Retinal pigment epithelial cell (primary cell): ENCODE measurements around the gene RHBDD2.
"Not testable (repeated sequence)": the region's sequence is repeated elsewhere in the genome, so short reads cannot be mapped to it uniquely, and the experiment has no call there.

Experiments used
- DNase-seq: peaks from one replicate; pipeline ENCODE4 v3.0.0-alpha.2; 2010; ENCODE audit warnings: low read depth
- H3K4me3 ChIP-seq: 2 replicates; pipeline ENCODE4 v1.5.1; 2011; ENCODE audit warnings: mild to moderate bottlenecking, low read length, control low read depth, moderate library complexity
- TF ChIP-seq, protein P1 (sequence below): conservative IDR thresholded peaks from 2 replicates; pipeline ENCODE4 v1.5.1; 2011; ENCODE audit warnings: low read depth, low read length, control low read depth, inconsistent platforms

RHBDD2 gene

DNA sequence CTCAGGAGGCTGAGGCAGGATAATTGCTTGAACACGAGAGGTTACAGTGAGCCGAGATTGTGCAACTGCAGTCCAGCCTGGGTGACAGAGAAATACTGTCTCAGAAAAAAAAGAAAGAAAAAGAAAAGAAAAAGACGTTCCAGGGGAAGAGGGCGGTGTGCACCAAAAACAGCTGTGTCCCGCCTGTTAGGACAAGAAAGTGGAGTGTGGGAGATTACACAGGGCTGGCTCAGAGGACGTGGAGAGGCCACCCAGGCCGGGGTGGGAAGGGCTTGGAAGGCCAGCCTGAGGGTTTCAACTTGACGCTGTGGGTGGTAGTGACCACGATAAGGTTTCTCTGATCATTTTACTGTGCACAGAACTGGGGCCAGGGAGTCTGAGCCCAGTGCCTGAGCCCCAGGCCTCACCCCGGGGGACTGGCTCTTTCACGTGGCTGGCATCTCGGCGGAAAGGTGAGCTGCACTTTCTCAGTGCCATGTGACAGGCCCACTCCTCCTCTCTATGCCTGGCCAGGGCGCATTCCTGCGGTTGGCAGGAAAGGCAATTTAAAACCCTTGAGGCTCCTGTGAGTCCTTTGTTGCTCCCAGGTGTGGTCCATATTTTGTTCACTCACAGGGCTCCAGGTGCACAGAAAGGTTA lies 13.9 kb downstream of the RHBDD2 start:
- H3K4me3 ChIP-seq, result no peak overlapping the region
- DNase-seq, result no peak
- TF ChIP-seq, protein P1, sequence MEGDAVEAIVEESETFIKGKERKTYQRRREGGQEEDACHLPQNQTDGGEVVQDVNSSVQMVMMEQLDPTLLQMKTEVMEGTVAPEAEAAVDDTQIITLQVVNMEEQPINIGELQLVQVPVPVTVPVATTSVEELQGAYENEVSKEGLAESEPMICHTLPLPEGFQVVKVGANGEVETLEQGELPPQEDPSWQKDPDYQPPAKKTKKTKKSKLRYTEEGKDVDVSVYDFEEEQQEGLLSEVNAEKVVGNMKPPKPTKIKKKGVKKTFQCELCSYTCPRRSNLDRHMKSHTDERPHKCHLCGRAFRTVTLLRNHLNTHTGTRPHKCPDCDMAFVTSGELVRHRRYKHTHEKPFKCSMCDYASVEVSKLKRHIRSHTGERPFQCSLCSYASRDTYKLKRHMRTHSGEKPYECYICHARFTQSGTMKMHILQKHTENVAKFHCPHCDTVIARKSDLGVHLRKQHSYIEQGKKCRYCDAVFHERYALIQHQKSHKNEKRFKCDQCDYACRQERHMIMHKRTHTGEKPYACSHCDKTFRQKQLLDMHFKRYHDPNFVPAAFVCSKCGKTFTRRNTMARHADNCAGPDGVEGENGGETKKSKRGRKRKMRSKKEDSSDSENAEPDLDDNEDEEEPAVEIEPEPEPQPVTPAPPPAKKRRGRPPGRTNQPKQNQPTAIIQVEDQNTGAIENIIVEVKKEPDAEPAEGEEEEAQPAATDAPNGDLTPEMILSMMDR, result no peak

DNA sequence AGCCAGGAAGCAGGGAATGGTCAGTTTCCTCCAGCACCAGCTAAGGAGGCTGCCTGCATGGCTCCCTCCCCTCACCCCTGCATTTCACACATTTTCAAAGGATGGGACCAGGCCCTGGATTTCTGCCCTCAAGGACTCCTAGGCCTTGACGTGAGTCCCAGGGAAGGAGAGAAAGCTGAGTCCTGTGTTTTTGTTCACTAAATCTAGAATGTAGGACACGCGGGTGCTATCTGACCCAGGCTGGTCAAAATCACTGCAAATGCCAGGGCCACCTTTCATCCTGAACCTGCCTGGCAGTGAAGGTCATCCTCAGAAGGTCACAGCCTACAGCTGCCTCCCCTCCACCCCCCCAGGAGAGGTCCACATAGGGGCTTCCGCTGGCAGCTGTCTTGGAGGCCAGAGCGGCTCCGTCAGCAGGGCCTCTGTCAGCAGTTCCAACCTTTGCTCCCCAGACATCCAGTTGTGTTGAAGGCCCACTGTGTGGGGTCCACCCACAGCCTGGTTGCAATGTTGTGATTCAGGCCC lies 18.0 kb downstream of the RHBDD2 start:
- no peak overlapping the region for H3K4me3 ChIP-seq
- TF ChIP-seq, protein P1, result no peak
- no peak for DNase-seq

DNA sequence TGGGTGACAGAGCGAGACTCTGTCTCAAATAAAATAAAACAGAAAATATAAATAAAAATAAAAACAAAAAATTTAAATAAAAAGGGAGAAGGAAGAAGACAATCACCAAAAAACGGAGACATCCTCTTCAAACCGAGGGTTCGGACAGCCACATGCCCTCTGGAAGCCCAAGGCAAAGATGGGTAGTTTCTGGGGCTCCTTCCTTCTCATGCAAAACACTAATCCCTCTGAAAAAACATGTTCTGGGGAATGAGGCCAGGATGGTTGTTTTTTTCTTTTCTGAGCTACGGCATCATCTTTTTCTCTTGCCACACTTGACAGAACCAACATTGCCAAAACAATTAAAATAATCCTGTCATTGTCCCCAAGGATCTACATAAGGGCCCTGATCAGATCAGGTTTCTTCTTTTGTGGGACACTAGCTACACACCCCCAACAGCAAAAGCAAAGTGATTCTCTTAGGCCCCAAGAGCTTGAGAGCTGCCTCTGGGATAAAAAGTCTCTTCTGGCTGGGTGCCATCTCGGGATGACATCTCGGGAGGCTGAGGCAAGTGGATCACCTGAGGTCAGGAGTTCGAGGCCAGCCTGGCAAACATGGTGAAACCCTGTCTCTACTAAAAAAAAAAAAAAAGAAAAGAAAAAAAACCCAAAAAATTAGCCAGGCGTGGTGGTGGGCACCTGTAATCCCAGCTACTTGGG lies 21.9 kb downstream of the RHBDD2 start:
- DNase-seq, result no peak
- no peak overlapping the region for H3K4me3 ChIP-seq
- TF ChIP-seq, protein P1, result no peak

DNA sequence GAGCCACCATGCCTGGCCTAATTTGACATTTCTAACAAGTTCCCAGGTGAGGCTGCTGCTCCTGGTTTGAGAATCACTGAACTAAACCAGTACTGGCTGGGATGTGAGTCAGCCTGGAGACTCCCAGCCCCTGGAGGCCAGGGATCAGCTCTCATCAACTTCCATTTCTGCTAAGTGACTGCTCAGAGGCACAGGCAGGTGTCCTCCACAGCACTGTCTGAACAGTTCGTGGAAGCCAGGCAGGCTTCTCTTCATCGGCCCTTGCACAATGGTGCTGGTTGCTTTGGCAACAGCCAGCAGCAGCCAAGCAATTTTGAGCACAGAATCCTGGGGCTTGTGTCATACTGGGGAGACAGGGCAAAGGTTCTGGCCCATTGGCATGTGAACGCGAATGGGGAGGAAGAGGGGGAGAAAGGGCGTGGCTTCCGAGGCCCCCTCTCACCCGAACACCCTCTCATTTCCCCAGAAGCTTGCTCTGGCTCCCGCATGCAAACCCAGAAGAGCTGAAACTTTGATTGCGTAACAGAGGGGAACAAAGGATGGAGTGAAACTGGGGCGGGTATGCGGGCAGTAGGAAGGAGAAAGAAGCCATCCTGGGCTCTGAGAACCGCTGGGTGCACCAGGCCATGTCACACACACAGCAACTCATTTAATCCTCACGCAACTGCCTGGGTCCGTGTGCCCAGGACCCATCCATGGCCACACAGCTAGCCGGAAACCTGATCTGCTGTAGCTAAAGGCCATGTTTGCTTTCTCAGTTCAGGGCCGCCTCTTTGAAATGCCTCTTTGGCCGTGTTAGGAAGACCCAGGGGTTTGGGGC lies 27.2 kb downstream of the RHBDD2 start:
- TF ChIP-seq, protein P1, result no peak
- H3K4me3 ChIP-seq, result no peak overlapping the region
- no peak for DNase-seq

DNA sequence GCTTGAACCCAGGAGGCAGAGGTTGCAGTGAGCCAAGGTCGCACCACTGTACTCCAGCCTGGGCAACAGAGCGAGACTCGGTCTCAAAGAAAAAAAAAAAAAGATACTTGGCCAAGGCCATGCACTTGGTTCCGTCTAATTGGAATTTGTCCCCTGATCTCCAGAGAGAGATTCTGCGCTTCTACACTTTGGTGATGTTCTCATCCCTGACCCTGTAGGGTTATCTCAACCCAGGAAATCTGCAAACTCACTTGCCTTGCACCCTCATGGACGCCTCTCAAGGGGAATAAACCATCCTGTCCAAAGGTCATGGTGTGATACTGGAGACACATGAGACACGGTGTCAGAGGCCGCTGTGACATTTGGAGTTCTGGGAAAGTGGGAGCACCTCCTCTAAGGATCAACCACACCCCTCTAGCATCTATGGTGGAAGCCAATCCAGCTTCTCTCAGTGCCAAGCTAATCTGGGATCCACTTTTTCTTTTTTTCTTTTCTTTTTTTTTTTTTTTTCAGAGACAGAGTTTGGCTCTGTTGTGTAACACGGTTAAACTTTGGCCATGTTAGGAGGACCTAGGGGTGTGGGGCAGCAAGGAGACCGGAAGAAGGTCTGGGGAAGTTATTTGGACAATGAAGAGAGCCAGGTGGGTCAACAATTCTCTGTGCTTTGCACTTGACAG lies 28.3 kb downstream of the RHBDD2 start:
- no peak for DNase-seq
- H3K4me3 ChIP-seq, result no peak overlapping the region
- TF ChIP-seq, protein P1, result no peak

DNA sequence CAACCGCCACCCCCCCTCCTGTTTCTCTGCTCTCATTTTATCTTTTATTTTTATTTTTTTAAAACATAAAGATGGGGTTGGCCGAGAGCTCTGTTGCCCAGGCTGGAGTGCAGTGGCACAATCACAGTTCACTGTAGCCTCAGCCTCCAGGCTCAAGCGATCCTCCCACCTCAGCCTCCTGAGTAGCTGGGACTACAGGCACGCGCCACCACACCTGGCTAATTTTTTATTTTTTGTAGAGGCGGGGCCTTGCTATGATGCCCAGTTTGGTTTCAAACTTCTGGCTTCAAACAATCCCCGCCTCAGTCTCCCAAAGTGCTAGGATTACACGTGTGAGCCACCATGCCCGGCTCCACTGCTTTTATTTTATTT lies 28.8 kb downstream of the RHBDD2 start:
- not testable (repeated sequence) for H3K4me3 ChIP-seq, DNase-seq
